CD14-positive monocyte (primary cell): Measurements from ENCODE around the gene LTB4R. TPM values are rescaled to one million over a fixed set of nuclear protein-coding genes. Genes with fewer than 3 reads are reported as not detected.

ENCODE experiments used
- DNase-seq, 3 donors: peaks; one replicate each; pipeline ENCODE4 v3.0.0-alpha.2; 2011 to 2022
- H2AFZ ChIP-seq: 2 replicates; pipeline ENCODE4 v1.6.0; 2012; ENCODE audit warnings: mild to moderate bottlenecking, low read depth, low read length, inconsistent platforms; ENCODE audit not compliant: insufficient read depth, poor library complexity, severe bottlenecking
- H3K27ac ChIP-seq, 2 donors: 1 replicate in 1 of 2; 2 replicates in 1 of 2; pipeline ENCODE4 v1.5.1; 2012 to 2013; ENCODE audit warnings: low read length in 2 of 2, control low read depth in 1 of 2, inconsistent platforms in 1 of 2, low read depth in 1 of 2, mild to moderate bottlenecking in 1 of 2
- H3K27me3 ChIP-seq, 2 donors: one replicate each; pipeline versions ENCODE4 v1.6.0 to v1.6.1; 2011 to 2013; ENCODE audit warnings: low read length in 2 of 2; ENCODE audit not compliant: control insufficient read depth in 2 of 2, insufficient read depth in 2 of 2
- H3K36me3 ChIP-seq, 2 donors: replicated peaks in 1 of 2; 1 replicate in 1 of 2; 2 replicates in 1 of 2; pipeline versions ENCODE4 v1.5.1 to v1.6.1; 2012 to 2013; ENCODE audit warnings: low read length in 2 of 2, control low read depth in 1 of 2, inconsistent platforms in 1 of 2, mild to moderate bottlenecking in 1 of 2; ENCODE audit not compliant: insufficient read depth in 2 of 2, control insufficient read depth in 1 of 2
- H3K4me1 ChIP-seq, 2 donors: 1 replicate in 1 of 2; 2 replicates in 1 of 2; pipeline versions ENCODE4 v1.5.1 to v1.6.1; 2012 to 2013; ENCODE audit warnings: low read length in 2 of 2, control low read depth in 1 of 2, inconsistent platforms in 1 of 2, mild to moderate bottlenecking in 1 of 2, moderate library complexity in 1 of 2; ENCODE audit not compliant: insufficient read depth in 2 of 2, control insufficient read depth in 1 of 2
- H3K4me2 ChIP-seq: replicated peaks from 2 replicates; pipeline ENCODE3; 2012; ENCODE audit warnings: low read length, moderate library complexity, mild to moderate bottlenecking; ENCODE audit not compliant: poor library complexity, severe bottlenecking; ENCODE audit errors: extremely low read depth
- H3K4me3 ChIP-seq, 3 experiments: fragments of 200-600 bp in 1 of 3; sonication (generic) in 1 of 3; replicated peaks in 1 of 3; 1 replicate in 2 of 3; 2 replicates in 1 of 3; pipeline ENCODE4 v1.5.1; 2011 to 2013; ENCODE audit warnings: low read length in 3 of 3, mild to moderate bottlenecking in 3 of 3, control low read depth in 2 of 3, low read depth in 2 of 3, inconsistent platforms in 1 of 3, moderate library complexity in 1 of 3
- H3K79me2 ChIP-seq: 2 replicates; pipeline ENCODE4 v1.6.0; 2012; ENCODE audit warnings: mild to moderate bottlenecking, control low read depth, inconsistent platforms, low read length, moderate library complexity; ENCODE audit not compliant: insufficient read depth
- H3K9ac ChIP-seq: 2 replicates; pipeline ENCODE4 v1.6.0; 2017; ENCODE audit warnings: low read length, mild to moderate bottlenecking; ENCODE audit not compliant: insufficient read depth, poor library complexity, severe bottlenecking
- H3K9me3 ChIP-seq, 2 donors: replicated peaks in 1 of 2; 1 replicate in 1 of 2; 2 replicates in 1 of 2; pipeline versions ENCODE4 v1.5.1 to v1.6.1; 2012 to 2013; ENCODE audit warnings: low read length in 2 of 2, control low read depth in 1 of 2; ENCODE audit not compliant: control insufficient read depth in 1 of 2, insufficient read depth in 1 of 2
- H4K20me1 ChIP-seq: 2 replicates; pipeline ENCODE4 v1.6.0; 2012; ENCODE audit warnings: mild to moderate bottlenecking, low read length, control low read depth, moderate library complexity; ENCODE audit not compliant: insufficient read depth
- H3K27ac Mint-ChIP-seq, 7 donors: one replicate each; pipeline ENCODE4 v1.8.0; 2020; ENCODE audit warnings: mild to moderate bottlenecking in 7 of 7, mixed read lengths in 7 of 7, moderate library complexity in 6 of 7, inconsistent platforms in 2 of 7
- H3K27me3 Mint-ChIP-seq, 3 donors: one replicate each; pipeline ENCODE4 v1.8.0; 2021 to 2022; ENCODE audit warnings: low read depth in 3 of 3, mild to moderate bottlenecking in 3 of 3, mixed read lengths in 3 of 3, moderate library complexity in 3 of 3, inconsistent platforms in 1 of 3
- H3K36me3 Mint-ChIP-seq, 2 donors: one replicate each; pipeline ENCODE4 v1.8.0; 2020; ENCODE audit warnings: mixed read lengths in 2 of 2, inconsistent platforms in 1 of 2, mild to moderate bottlenecking in 1 of 2
- H3K4me1 Mint-ChIP-seq: one replicate; pipeline ENCODE4 v1.8.0; 2020; ENCODE audit warnings: mild to moderate bottlenecking, mixed read lengths
- H3K4me3 Mint-ChIP-seq, 2 donors: one replicate each; pipeline ENCODE4 v1.8.0; 2020; ENCODE audit warnings: mild to moderate bottlenecking in 2 of 2, mixed read lengths in 2 of 2, moderate library complexity in 1 of 2
- H3K9me3 Mint-ChIP-seq, 7 donors: one replicate each; pipeline ENCODE4 v1.8.0; 2020 to 2022; ENCODE audit warnings: mixed read lengths in 7 of 7, mild to moderate bottlenecking in 6 of 7, moderate library complexity in 6 of 7, inconsistent platforms in 2 of 7
- WGBS: methylation state at CpG from one replicate; pipeline ENCODE4 v1.1.5; 2013; ENCODE audit warnings: missing lambda C conversion rate; ENCODE audit not compliant: insufficient coverage; 5-methylcytosine and 5-hydroxymethylcytosine counted together
- intact Hi-C, 2 donors: fragments of 100-400 bp; cut with micrococcal nuclease; formaldehyde crosslinking; loops; one replicate each; pipeline versions ENCODE4 v1.15.0 to v1.15.1; 2023
- polyA plus RNA-seq, 3 donors: library from polyadenylated mRNA; depleted of rRNA in 1 of 3; unstranded in 2 of 3; stranded (reverse) in 1 of 3; fragments of 300-500 nt in 2 of 3; fragments of >200 nt in 1 of 3; fragmentation: Illumina TruSeq in 2 of 3; gene quantifications; 1 replicate in 2 of 3; 2 replicates in 1 of 3; pipeline ENCODE4 v1.2.3, GENCODE V29; 2012 to 2021
- TF ChIP-seq, protein P1 (sequence below): fragments of 200-600 bp; IDR thresholded peaks from one replicate; pipeline ENCODE4 v1.8.0; 2022; ENCODE audit warnings: antibody characterized with exemption, mild to moderate bottlenecking

Gene LTB4R
- polyA plus RNA-seq, 3 donors: 51.5 to 98.5 (median 87.3) TPM

DNA sequence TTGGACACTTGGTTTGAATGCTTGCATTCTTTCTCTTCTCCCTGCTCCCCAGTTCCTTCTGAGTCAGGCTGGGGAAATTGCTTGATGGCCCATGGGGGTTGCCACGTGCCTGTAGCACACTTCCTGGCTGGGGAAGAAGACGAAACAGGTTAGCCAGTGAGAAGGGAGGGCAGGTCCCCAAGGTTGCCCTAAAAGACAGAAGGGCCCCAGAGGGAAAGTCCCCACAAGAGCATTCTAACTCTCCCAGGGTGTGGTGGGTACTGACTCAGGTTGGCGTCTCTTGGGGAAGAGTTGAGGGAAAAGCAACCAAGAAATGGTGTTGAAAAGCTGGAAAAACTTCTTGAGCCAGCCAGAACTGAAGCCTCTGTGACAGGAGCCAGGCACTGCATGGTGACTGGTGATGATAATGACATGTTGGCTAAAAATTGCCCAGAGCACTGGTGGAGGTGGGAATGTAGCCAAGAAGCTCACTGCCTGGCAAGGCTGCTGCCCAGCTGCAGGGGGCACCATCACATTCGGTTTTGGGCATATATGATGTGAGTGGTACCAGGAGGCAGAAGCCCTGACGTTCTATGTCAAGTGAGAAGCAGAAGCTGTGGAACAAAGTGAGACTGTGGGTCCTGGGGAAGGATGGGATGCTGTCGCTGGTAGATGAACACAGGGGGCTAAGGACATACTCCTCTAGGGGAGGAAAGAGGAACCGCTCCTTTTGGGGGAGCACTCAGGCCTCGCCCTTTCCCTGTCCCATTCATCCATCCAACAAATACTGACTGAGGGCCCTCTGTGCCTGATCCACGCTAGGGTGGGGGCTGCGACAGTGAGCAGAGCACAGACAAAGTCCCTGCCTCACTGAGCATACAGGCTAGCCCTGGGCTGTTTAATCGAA is 31.8 kb upstream of the LTB4R start:
- peak overlapping the region; percentile 91 to 99 (median 95) for H3K27ac Mint-ChIP-seq
- Histone ChIP-seq H3K36me3 (no peaks in the 10 kb centered on the region), H3K79me2 (peaks cover 56% of the 10 kb centered on the region), H4K20me1 (no peaks in the 10 kb centered on the region), H3K4me1 (peaks cover 83 to 84% of the 10 kb centered on the region in 2 donors), H3K27ac (peak overlapping the region; percentile 58 to 98), H2AFZ (peak overlapping the region; percentile 18), H3K9me3 (no peaks in the 10 kb centered on the region), H3K4me3 (peak overlapping the region in 1 of 3 experiments; percentile 55), H3K9ac (no peak overlapping the region), H3K4me2 (peak overlapping the region; percentile 66), H3K27me3 (no peaks in the 10 kb centered on the region)
- 69% methylated on average over 5 of the region's 11 CpGs for WGBS
- DNase-seq: peak; percentile 52 to 92 (median 57)
- TF ChIP-seq, protein P1, sequence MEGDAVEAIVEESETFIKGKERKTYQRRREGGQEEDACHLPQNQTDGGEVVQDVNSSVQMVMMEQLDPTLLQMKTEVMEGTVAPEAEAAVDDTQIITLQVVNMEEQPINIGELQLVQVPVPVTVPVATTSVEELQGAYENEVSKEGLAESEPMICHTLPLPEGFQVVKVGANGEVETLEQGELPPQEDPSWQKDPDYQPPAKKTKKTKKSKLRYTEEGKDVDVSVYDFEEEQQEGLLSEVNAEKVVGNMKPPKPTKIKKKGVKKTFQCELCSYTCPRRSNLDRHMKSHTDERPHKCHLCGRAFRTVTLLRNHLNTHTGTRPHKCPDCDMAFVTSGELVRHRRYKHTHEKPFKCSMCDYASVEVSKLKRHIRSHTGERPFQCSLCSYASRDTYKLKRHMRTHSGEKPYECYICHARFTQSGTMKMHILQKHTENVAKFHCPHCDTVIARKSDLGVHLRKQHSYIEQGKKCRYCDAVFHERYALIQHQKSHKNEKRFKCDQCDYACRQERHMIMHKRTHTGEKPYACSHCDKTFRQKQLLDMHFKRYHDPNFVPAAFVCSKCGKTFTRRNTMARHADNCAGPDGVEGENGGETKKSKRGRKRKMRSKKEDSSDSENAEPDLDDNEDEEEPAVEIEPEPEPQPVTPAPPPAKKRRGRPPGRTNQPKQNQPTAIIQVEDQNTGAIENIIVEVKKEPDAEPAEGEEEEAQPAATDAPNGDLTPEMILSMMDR: peak; percentile 46
- peaks cover 0 to 4% (median 3%) of the 10 kb centered on the region in 3 donors for H3K27me3 Mint-ChIP-seq
- H3K4me3 Mint-ChIP-seq: peak overlapping the region in 1 of 2 donors; percentile 7
- peaks cover 81% of the 10 kb centered on the region for H3K4me1 Mint-ChIP-seq
- H3K36me3 Mint-ChIP-seq: peaks cover 4 to 9% of the 10 kb centered on the region in 2 donors
- peaks cover 0 to 5% (median 0%) of the 10 kb centered on the region in 7 donors for H3K9me3 Mint-ChIP-seq
- intact Hi-C loops: loop anchor here in 1 of 2 donors (5.0 kb wide), 1 partner anchor 33 kb away; the partner anchor contains the start of genes LTB4R and LTB4R2

DNA sequence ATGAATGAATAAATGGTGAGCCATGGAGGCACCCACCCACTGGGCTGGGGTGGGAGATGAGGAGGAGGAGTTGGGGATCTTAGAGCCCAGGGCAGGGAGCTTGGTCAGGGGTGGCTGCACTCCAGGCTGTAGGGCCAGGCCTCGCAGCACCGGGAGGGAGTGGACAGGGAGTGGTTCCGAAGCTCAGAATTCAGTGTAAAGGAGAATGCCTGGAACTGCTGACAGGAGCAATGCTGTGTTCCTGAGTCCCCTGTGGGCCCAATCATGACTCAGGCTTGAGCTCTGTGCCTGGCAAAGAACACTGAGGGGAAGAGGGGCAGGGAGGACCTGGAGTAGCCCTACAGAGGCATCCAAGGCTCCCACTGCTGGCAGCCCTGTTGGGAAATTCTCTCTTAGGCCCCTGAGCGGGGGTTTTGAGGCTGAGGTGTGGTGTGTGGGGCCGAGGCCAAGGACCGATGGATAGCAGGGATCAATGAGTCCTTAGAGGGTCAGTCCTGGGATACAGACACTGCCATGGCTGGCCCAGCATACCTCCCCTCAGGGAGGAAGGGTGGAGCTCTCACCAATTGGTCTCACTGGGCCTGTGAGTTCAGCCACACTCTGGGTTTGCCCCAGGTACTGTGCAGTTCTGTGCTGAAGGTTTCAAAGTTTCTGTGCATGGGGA is 30.4 kb upstream of the LTB4R start:
- Mint-ChIP-seq H3K27ac (peak overlapping the region; percentile 15 to 93 (median 83)), H3K4me3 (no peak overlapping the region), H3K27me3 (peaks cover 0 to 4% (median 3%) of the 10 kb centered on the region in 3 donors), H3K9me3 (peaks cover 0 to 5% (median 0%) of the 10 kb centered on the region in 7 donors), H3K4me1 (peaks cover 71% of the 10 kb centered on the region), H3K36me3 (peaks cover 4 to 10% of the 10 kb centered on the region in 2 donors)
- Histone ChIP-seq H3K4me2 (no peak overlapping the region), H3K79me2 (peaks cover 47% of the 10 kb centered on the region), H3K36me3 (no peaks in the 10 kb centered on the region), H3K9ac (no peak overlapping the region), H3K27ac (peak overlapping the region in 1 of 2 donors; percentile 98), H4K20me1 (no peaks in the 10 kb centered on the region), H3K27me3 (no peaks in the 10 kb centered on the region), H3K4me1 (peaks cover 69 to 70% of the 10 kb centered on the region in 2 donors), H3K4me3 (peak overlapping the region in 1 of 3 experiments; percentile 3), H3K9me3 (no peaks in the 10 kb centered on the region), H2AFZ (no peak overlapping the region)
- 96% methylated on average over 3 of the region's 6 CpGs for WGBS
- DNase-seq: no peak
- intact Hi-C loops: no loop called here
- TF ChIP-seq, protein P1: no peak
